GM08714 (cell line): ENCODE results near the gene DLGAP1.

ENCODE experiments used
- H3K4me3 ChIP-seq: fragments of 200-500 bp; sonication (Bioruptor generic); 2 replicates; pipeline ENCODE4 v1.5.1; 2014; ENCODE audit warnings: mild to moderate bottlenecking, low read length, inconsistent platforms
- ZNF274 ChIP-seq: IDR thresholded peaks from 2 replicates; pipeline ENCODE4 v1.6.1; 2012; ENCODE audit warnings: mild to moderate bottlenecking, low read depth, low read length

Gene DLGAP1

GRCh38 chr18:3792711-3793110 is 662.4 kb downstream of the DLGAP1 start:
- no peak for TF ChIP-seq ZNF274
- H3K4me3 ChIP-seq = no peak overlapping the region

GRCh38 chr18:3791238-3791637 is 663.9 kb downstream of the DLGAP1 start:
- H3K4me3 ChIP-seq = no peak overlapping the region
- TF ChIP-seq ZNF274 = no peak

GRCh38 chr18:3790703-3791102 is 664.4 kb downstream of the DLGAP1 start:
- TF ChIP-seq ZNF274 = no peak
- H3K4me3 ChIP-seq = no peak overlapping the region

GRCh38 chr18:3789525-3789924 is 665.6 kb downstream of the DLGAP1 start:
- no peak overlapping the region for H3K4me3 ChIP-seq
- TF ChIP-seq ZNF274 = no peak

GRCh38 chr18:3784949-3785348 is 670.2 kb downstream of the DLGAP1 start:
- TF ChIP-seq ZNF274 = no peak
- H3K4me3 ChIP-seq = no peak overlapping the region

GRCh38 chr18:3782901-3783300 is 672.2 kb downstream of the DLGAP1 start:
- H3K4me3 ChIP-seq = no peak overlapping the region

GRCh38 chr18:3777719-3778118 is 677.4 kb downstream of the DLGAP1 start:
- no peak for TF ChIP-seq ZNF274
- H3K4me3 ChIP-seq = no peak overlapping the region

More at GRCh38 chr18:3782901-3783300, 672.2 kb downstream of the DLGAP1 start:
- TF ChIP-seq ZNF274 = no peak

- no peak for TF ChIP-seq ZNF274
- H3K4me3 ChIP-seq = no peak overlapping the region
Observed at GRCh38 chr18:3777122-3777521, 678.0 kb downstream of the DLGAP1 start.

- H3K4me3 ChIP-seq = no peak overlapping the region
- TF ChIP-seq ZNF274 = no peak
Observed at GRCh38 chr18:3775996-3776395, 679.1 kb downstream of the DLGAP1 start.

- no peak for TF ChIP-seq ZNF274
- H3K4me3 ChIP-seq = no peak overlapping the region
Observed at GRCh38 chr18:3773303-3773702, 681.8 kb downstream of the DLGAP1 start.

- no peak for TF ChIP-seq ZNF274
- no peak overlapping the region for H3K4me3 ChIP-seq
Observed at GRCh38 chr18:3771121-3771971, 683.8 kb downstream of the DLGAP1 start.

GRCh38 chr18:3761266-3761665 is 693.8 kb downstream of the DLGAP1 start:
- no peak overlapping the region for H3K4me3 ChIP-seq
- no peak for TF ChIP-seq ZNF274

GRCh38 chr18:3760741-3761140 is 694.4 kb downstream of the DLGAP1 start:
- no peak overlapping the region for H3K4me3 ChIP-seq
- TF ChIP-seq ZNF274 = no peak

- TF ChIP-seq ZNF274 = no peak
- H3K4me3 ChIP-seq = no peak overlapping the region
Observed at GRCh38 chr18:3759099-3759498, 696.0 kb downstream of the DLGAP1 start.

- H3K4me3 ChIP-seq = no peak overlapping the region
- no peak for TF ChIP-seq ZNF274
Observed at GRCh38 chr18:3758531-3758930, 696.6 kb downstream of the DLGAP1 start.

- no peak overlapping the region for H3K4me3 ChIP-seq
- TF ChIP-seq ZNF274 = no peak
Observed at GRCh38 chr18:3757361-3757760, 697.7 kb downstream of the DLGAP1 start.
